Stimulated activated CD8-positive, alpha-beta memory T cell treated with anti-CD3 and anti-CD28 coated beads, Interleukin-15, amount 100 ng/mL, for 48 hours (primary cell): ENCODE measurements around the gene KLF3.

Experiments
- DNase-seq, 2 donors: peaks; one replicate each; pipeline ENCODE4 v3.0.0-alpha.2; 2020; ENCODE audit warnings: low read depth in 2 of 2

Gene KLF3

GRCh38 chr4:38654273-38654672 is 9.7 kb upstream of the KLF3 start:
- DNase-seq: no peak

GRCh38 chr4:38656111-38656510 is 7.9 kb upstream of the KLF3 start:
- DNase-seq: no peak

- no peak for DNase-seq
Measured at GRCh38 chr4:38659346-38659745, 4.7 kb upstream of the KLF3 start.

- DNase-seq: no peak
Measured at GRCh38 chr4:38660838-38661237, 3.2 kb upstream of the KLF3 start.

- no peak for DNase-seq
Measured at GRCh38 chr4:38661371-38661770, 2.6 kb upstream of the KLF3 start.

GRCh38 chr4:38662522-38663089 is 1.4 kb upstream of the KLF3 start:
- DNase-seq: no peak

GRCh38 chr4:38663090-38663800 is 754 bp upstream of the KLF3 start:
- peak in 1 of 2 donors; percentile 35 for DNase-seq

- no peak for DNase-seq
Measured at GRCh38 chr4:38664706-38665401, 855 bp downstream of the KLF3 start.

- DNase-seq: no peak
Measured at GRCh38 chr4:38665551-38666411, 1.8 kb downstream of the KLF3 start.

GRCh38 chr4:38666766-38667084 is 2.7 kb downstream of the KLF3 start:
- DNase-seq: no peak

- no peak for DNase-seq
Measured at GRCh38 chr4:38667085-38667893, 3.3 kb downstream of the KLF3 start.

- DNase-seq: no peak
Measured at GRCh38 chr4:38668203-38668971, 4.4 kb downstream of the KLF3 start.

- DNase-seq: no peak
Measured at GRCh38 chr4:38669208-38669607, 5.2 kb downstream of the KLF3 start.

GRCh38 chr4:38670109-38670901 is 6.3 kb downstream of the KLF3 start:
- DNase-seq: no peak

GRCh38 chr4:38670939-38671591 is 7.1 kb downstream of the KLF3 start:
- no peak for DNase-seq

GRCh38 chr4:38671592-38671940 is 7.6 kb downstream of the KLF3 start:
- DNase-seq: no peak

GRCh38 chr4:38672074-38672396 is 8.0 kb downstream of the KLF3 start:
- no peak for DNase-seq

- no peak for DNase-seq
Measured at GRCh38 chr4:38672397-38673129, 8.6 kb downstream of the KLF3 start.
